Activated CD8-positive, alpha-beta memory T cell treated with anti-CD3 and anti-CD28 coated beads, Interleukin-2, amount 10 ng/mL, durations not matched to agents 7 days and 5 days (primary cell): ENCODE measurements around the gene ARHGEF1. TPM values are rescaled to one million over a fixed set of nuclear protein-coding genes. Genes with fewer than 3 reads are reported as not detected.

Experiments
- ATAC-seq: fragments of 150-1000 bp; cut with Tn5 transposase; one replicate; pipeline ENCODE4 v1.10.0; 2021; ENCODE audit warnings: moderate library complexity
- CTCF ChIA-PET: fragments of 350-600 bp; sonication (Branson Sonifier 250); formaldehyde crosslinking; loops from one replicate; lab custom pipeline; 2021; ENCODE audit warnings: antibody characterized with exemption; lab: Charles Lee
- DNase-seq: peaks from one replicate; pipeline ENCODE4 v3.0.0-alpha.2; 2020
- H3K27ac Mint-ChIP-seq: one replicate; pipeline ENCODE4 v1.8.0; 2021; ENCODE audit warnings: mild to moderate bottlenecking, mixed read lengths
- H3K27me3 Mint-ChIP-seq: one replicate; pipeline ENCODE4 v1.8.0; 2021; ENCODE audit warnings: mixed read lengths
- H3K36me3 Mint-ChIP-seq: one replicate; pipeline ENCODE4 v1.8.0; 2021; ENCODE audit warnings: mild to moderate bottlenecking, mixed read lengths
- H3K4me1 Mint-ChIP-seq: one replicate; pipeline ENCODE4 v1.8.0; 2021; ENCODE audit warnings: mixed read lengths
- H3K4me3 Mint-ChIP-seq: one replicate; pipeline ENCODE4 v1.8.0; 2021; ENCODE audit warnings: mild to moderate bottlenecking, moderate library complexity, mixed read lengths
- H3K9me3 Mint-ChIP-seq: one replicate; pipeline ENCODE4 v1.8.0; 2022; ENCODE audit warnings: low read depth, mixed read lengths
- total RNA-seq, 2 experiments: library from RNA; stranded (reverse); gene quantifications; one replicate each; pipeline ENCODE4 v1.2.3, GENCODE V29; 2021

Gene ARHGEF1
- total RNA-seq, 2 experiments from 2014 or later, result 545 to 682 TPM

GRCh38 chr19:41923045-41923788, 40.2 kb downstream of the ARHGEF1 start:
- DNase-seq (no peak), ATAC-seq (no peak)
- Mint-ChIP-seq H3K4me3 (no peak overlapping the region), H3K27me3 (peaks cover 13% of the 10 kb centered on the region), H3K9me3 (no peaks in the 10 kb centered on the region), H3K36me3 (no peaks in the 10 kb centered on the region), H3K27ac (no peak overlapping the region), H3K4me1 (peaks cover 9% of the 10 kb centered on the region)
- CTCF ChIA-PET, result no interaction called here

- Mint-ChIP-seq H3K27me3 (peaks cover 19% of the 10 kb centered on the region), H3K36me3 (no peaks in the 10 kb centered on the region), H3K9me3 (no peaks in the 10 kb centered on the region), H3K4me1 (peaks cover 16% of the 10 kb centered on the region), H3K4me3 (no peak overlapping the region), H3K27ac (no peak overlapping the region)
- ATAC-seq, result no peak
- CTCF ChIA-PET, result no interaction called here
- no peak for DNase-seq
Observed at GRCh38 chr19:41924151-41925145, 41.5 kb downstream of the ARHGEF1 start.

GRCh38 chr19:41925208-41926003, 42.4 kb downstream of the ARHGEF1 start:
- CTCF ChIA-PET, result no interaction called here
- H3K9me3 Mint-ChIP-seq, result no peaks in the 10 kb centered on the region
- peaks cover 27% of the 10 kb centered on the region for H3K27me3 Mint-ChIP-seq
- no peaks in the 10 kb centered on the region for H3K36me3 Mint-ChIP-seq
- H3K4me3 Mint-ChIP-seq, result no peak overlapping the region
- no peak for ATAC-seq
- no peak overlapping the region for H3K27ac Mint-ChIP-seq
- H3K4me1 Mint-ChIP-seq, result peaks cover 19% of the 10 kb centered on the region
- DNase-seq, result no peak

DNA sequence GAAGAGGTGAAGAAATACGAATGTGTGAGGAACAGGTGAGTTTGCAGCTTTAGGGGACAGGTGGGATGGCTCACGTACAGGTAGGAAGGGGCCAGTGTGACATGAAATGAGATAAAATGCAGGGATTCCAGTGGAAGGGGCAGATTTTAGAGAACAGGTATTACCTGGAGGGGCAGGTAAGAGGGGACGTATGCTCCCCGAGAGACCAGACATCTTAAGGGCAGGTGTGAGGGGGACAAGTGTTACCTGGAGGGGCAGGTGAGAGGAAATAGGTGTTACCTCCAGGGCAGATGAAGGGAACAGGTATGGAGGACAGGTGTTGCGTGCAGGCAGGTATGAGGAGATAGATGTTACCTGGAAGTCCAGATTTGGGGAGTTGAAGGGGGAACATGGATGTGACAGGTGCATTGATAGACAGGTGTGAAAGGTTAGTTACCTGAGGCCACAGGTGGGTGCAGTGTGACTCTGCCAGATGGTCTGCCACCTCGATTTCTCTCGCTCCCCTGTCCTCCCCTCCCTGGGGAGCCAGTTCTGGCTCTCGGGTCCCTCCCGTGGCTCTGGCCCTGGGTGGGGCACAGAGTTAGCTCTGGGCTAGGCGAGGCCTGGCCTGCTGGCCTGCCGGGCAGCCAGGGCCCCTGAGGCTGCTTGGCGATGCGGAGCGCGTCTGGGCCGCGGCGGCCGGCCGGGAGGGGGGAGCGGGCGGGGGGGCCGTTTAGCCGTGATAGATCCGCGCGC, 43.2 kb downstream of the ARHGEF1 start:
- Mint-ChIP-seq H3K36me3 (no peaks in the 10 kb centered on the region), H3K9me3 (no peaks in the 10 kb centered on the region), H3K4me1 (peaks cover 19% of the 10 kb centered on the region), H3K27me3 (peaks cover 33% of the 10 kb centered on the region), H3K27ac (no peak overlapping the region), H3K4me3 (no peak overlapping the region)
- CTCF ChIA-PET, result no interaction called here
- ATAC-seq (no peak), DNase-seq (no peak)

GRCh38 chr19:41926763-41927496, 43.9 kb downstream of the ARHGEF1 start:
- no peak for DNase-seq
- CTCF ChIA-PET, result interaction anchor here (1.0 kb wide), 1 partner anchor 19 kb away, joined by 3 read pairs; no protein-coding TSS in a partner anchor

DNA sequence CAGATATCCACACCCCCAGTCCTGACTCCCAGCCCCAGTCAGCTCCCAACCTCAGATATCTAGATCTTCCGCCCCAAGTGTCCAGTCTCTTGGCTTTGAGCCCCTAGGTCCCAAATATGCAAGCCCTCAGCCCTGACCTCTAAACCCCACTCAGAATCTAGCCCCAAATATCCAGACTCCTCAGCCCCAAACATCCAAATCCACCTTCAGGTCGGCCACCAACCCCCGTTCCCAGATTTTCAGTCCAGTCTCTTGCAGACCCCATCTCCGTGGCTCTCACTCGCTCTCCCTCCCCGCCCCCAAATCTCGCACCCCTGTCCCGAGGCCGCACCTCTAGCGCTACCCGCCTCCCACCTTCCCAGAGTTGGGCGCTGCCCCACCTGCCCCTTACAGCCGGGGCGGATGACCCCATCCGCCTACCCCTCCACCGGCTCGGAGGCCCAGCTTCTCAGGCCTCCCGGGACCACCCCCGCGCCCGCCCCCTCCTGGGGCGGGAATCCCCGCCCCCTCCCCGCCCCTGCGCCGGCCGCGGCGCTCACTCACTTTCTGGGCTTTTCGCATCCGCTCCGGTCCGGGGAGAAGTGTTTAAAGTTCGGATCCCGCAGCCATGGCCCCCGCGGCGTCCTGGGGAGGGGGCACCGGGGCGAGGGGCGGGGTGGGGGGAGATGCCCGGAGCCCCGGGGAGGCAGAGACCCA, 44.7 kb downstream of the ARHGEF1 start:
- H3K9me3 Mint-ChIP-seq, result no peaks in the 10 kb centered on the region
- peaks cover 16% of the 10 kb centered on the region for H3K4me1 Mint-ChIP-seq
- CTCF ChIA-PET, result interaction anchor here (1.0 kb wide), 3 partner anchors 18 to 53 kb away, joined by 3 to 8 read pairs (median 4); no protein-coding TSS in a partner anchor
- H3K27me3 Mint-ChIP-seq, result peaks cover 29% of the 10 kb centered on the region
- no peak overlapping the region for H3K27ac Mint-ChIP-seq
- H3K36me3 Mint-ChIP-seq, result no peaks in the 10 kb centered on the region
- peak; percentile 46 for DNase-seq
- peak overlapping the region; percentile 85 for H3K4me3 Mint-ChIP-seq
- peak; percentile 46 for ATAC-seq

More at GRCh38 chr19:41926763-41927496, 43.9 kb downstream of the ARHGEF1 start:
- peaks cover 32% of the 10 kb centered on the region for H3K27me3 Mint-ChIP-seq
- H3K4me3 Mint-ChIP-seq, result no peak overlapping the region
- H3K36me3 Mint-ChIP-seq, result no peaks in the 10 kb centered on the region
- no peak for ATAC-seq
- peaks cover 16% of the 10 kb centered on the region for H3K4me1 Mint-ChIP-seq
- H3K9me3 Mint-ChIP-seq, result no peaks in the 10 kb centered on the region
- no peak overlapping the region for H3K27ac Mint-ChIP-seq

DNA sequence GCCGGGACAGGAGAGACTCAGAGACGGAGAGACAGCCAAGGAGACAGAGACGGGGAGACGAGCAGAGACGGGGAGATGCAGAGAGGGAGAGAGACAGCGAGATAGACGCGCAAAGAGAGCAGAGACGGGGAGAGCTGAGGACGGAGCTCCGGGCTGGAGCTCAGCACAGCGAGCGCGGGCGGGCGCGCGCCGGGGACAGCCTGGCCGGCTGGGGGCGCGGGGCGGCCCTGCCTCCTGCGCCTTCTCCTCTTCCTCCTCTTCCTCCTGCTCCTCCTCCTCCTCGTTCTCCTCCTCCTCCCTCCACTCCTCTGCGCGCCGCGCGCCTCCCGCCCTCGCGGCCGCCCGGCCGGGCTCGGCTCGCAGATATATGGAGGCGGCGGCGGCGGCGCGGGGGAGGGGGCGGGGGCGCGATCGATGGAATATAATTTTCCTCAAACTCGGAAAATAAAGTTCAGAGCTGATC, 45.3 kb downstream of the ARHGEF1 start, which contains the start of gene ERFL:
Gene ERFL, minus strand, starts transcription at position 229 of the 463 bp plus-strand sequence. CDS start 15,530 bp downstream, outside the sequence.
- H3K36me3 Mint-ChIP-seq, result no peaks in the 10 kb centered on the region
- DNase-seq, result no peak
- peaks cover 29% of the 10 kb centered on the region for H3K27me3 Mint-ChIP-seq
- no peaks in the 10 kb centered on the region for H3K9me3 Mint-ChIP-seq
- peak within 1 kb of the TSS; percentile 85 for H3K4me3 Mint-ChIP-seq
- CTCF ChIA-PET, result interaction anchor here (1.0 kb wide), 2 partner anchors 36 to 54 kb away, joined by 4 to 8 read pairs; no protein-coding TSS in a partner anchor
- ATAC-seq, result peak; percentile 55
- peak within 1 kb of the TSS; percentile 61 for H3K27ac Mint-ChIP-seq
- peaks cover 14% of the 10 kb centered on the region for H3K4me1 Mint-ChIP-seq

DNA sequence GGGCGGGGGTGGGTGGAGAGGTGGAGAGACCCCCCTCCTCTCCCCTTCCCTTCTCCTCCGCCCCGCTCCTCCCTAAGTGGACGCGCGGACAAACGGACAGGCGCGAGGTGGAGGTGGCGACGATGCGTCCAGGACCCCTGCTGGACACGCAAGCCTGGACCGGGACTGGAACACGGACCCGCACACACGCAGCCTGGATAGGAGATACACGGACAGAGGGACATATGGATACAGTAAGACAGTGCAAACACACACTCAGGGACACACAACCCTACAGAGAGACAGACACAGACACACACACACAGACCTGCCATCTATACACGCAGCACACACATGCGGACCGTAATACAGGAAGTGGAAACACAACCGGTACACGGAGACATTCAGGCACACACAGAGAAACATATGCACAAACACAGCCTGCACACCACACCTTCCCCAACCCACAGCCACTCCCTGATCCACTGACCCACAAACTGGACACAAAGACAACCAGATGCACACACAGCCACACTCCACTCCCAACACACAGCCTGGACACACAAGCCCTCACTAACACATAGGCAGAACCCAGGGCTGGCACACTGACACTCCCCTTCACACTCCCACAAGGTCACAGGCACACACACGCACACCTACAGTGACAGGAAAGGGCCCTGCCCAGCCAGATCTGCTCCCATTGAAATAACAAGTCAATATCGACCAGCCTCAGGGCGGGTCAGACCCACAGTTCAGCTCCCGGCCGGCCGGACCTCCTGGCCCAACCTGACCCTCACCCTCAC, 46.0 kb downstream of the ARHGEF1 start:
- peak overlapping the region; percentile 85 for H3K4me3 Mint-ChIP-seq
- DNase-seq, result peak; percentile 59
- peak; percentile 64 for ATAC-seq
- no peaks in the 10 kb centered on the region for H3K9me3 Mint-ChIP-seq
- H3K27me3 Mint-ChIP-seq, result peaks cover 32% of the 10 kb centered on the region
- peaks cover 15% of the 10 kb centered on the region for H3K4me1 Mint-ChIP-seq
- H3K36me3 Mint-ChIP-seq, result no peaks in the 10 kb centered on the region
- CTCF ChIA-PET, result interaction anchor here (1.0 to 2.1 kb wide), 5 partner anchors 22 to 55 kb away, joined by 4 to 8 read pairs (median 5); no protein-coding TSS in a partner anchor
- peak overlapping the region; percentile 61 for H3K27ac Mint-ChIP-seq

- Mint-ChIP-seq H3K4me1 (peaks cover 19% of the 10 kb centered on the region), H3K36me3 (no peaks in the 10 kb centered on the region), H3K27me3 (peaks cover 32% of the 10 kb centered on the region), H3K27ac (no peak overlapping the region), H3K9me3 (no peaks in the 10 kb centered on the region), H3K4me3 (peak overlapping the region; percentile 85)
- DNase-seq, result no peak
- no peak for ATAC-seq
- CTCF ChIA-PET, result interaction anchor here (0.8 to 2.1 kb wide), 9 partner anchors 10 to 56 kb away, joined by 3 to 8 read pairs (median 3); no protein-coding TSS in a partner anchor
Observed at GRCh38 chr19:41929536-41930071, 46.6 kb downstream of the ARHGEF1 start.

DNA sequence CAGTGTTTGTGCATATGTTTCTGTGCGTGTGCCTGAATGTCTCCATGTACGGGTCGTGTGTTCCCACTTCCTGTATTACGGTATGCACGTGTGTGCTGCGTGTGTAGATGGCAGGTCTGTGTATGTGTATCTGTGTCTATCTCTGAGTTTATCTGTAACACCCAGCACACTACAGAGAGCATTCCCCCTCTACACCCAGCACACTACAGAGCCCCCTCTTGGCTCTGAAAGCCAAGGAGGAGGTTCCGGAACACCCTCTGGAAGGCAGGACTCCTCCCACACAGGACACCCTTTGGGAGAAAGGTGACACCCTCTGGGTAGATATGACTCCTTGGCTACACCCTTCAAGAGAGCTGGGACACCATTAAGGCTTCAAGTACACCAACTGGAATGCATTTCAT, 47.3 kb downstream of the ARHGEF1 start:
- H3K4me1 Mint-ChIP-seq, result peaks cover 26% of the 10 kb centered on the region
- no peak for ATAC-seq
- CTCF ChIA-PET, result interaction anchor here (0.8 to 2.1 kb wide), 9 partner anchors 9 to 70 kb away, joined by 3 to 8 read pairs (median 3); partner anchors contain the start of gene RPS19
- peaks cover 37% of the 10 kb centered on the region for H3K27me3 Mint-ChIP-seq
- H3K27ac Mint-ChIP-seq, result no peak overlapping the region
- no peak for DNase-seq
- no peak overlapping the region for H3K4me3 Mint-ChIP-seq
- H3K36me3 Mint-ChIP-seq, result no peaks in the 10 kb centered on the region
- H3K9me3 Mint-ChIP-seq, result no peaks in the 10 kb centered on the region
